ENCODE results near the gene RPS18. TPM values are rescaled to one million over a fixed set of nuclear protein-coding genes. Genes with fewer than 3 reads are reported as not detected.
A peak's percentile ranks its signal among the peaks of the same experiment; 100 is the strongest.

Gene RPS18
- total RNA-seq, 2 donors from 2014 or later, result 1,163 to 1,178 TPM

DNA sequence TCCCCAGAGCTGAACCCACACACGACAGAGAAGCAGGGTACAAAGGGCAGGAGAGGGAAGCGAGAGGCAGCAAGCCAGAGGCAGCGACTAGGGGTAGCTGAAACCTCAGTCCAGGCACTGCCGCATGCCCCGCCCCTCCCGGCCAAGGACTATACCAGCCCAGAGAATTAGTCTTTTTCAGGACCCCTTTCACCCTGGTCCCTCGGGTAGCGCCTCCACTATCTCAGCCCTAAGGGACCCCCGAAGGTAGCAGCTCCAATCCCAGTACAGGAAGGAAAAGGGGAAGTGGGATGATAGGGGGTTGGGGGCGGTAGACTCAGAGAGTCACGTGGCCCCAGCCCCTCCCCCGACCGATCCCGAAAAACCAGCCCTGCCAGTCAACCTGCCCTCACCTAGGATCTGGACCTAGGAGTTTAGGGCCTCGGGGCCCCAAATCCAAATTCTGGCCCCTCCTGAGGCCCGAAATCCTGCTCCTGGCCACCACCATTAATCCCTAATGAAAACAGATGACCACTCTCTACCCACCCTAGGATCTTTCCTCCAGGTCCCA, 25.6 kb downstream of the RPS18 start:
- Histone ChIP-seq H3K36me3 (peaks cover 15% of the 10 kb centered on the region), H3K27ac (peak overlapping the region; percentile 74 to 92), H3K4me3 (peak overlapping the region; percentile 79), H3K27me3 (replicated peaks; ENCODE audit: insufficient read depth) (no peaks in the 10 kb centered on the region), H3K4me1 (ENCODE audit: control insufficient read depth in 1 of 2, low read depth in 2 of 2) (peaks cover 15 to 20% of the 10 kb centered on the region in 2 donors), H3K9me3 (no peaks in the 10 kb centered on the region)
- ATAC-seq (ENCODE audit: insufficient number of reproducible peaks, low FRiP score, low read depth), result no peak
- no peak for DNase-seq (ENCODE audit: low spot score)
- TF ChIP-seq, protein P1, sequence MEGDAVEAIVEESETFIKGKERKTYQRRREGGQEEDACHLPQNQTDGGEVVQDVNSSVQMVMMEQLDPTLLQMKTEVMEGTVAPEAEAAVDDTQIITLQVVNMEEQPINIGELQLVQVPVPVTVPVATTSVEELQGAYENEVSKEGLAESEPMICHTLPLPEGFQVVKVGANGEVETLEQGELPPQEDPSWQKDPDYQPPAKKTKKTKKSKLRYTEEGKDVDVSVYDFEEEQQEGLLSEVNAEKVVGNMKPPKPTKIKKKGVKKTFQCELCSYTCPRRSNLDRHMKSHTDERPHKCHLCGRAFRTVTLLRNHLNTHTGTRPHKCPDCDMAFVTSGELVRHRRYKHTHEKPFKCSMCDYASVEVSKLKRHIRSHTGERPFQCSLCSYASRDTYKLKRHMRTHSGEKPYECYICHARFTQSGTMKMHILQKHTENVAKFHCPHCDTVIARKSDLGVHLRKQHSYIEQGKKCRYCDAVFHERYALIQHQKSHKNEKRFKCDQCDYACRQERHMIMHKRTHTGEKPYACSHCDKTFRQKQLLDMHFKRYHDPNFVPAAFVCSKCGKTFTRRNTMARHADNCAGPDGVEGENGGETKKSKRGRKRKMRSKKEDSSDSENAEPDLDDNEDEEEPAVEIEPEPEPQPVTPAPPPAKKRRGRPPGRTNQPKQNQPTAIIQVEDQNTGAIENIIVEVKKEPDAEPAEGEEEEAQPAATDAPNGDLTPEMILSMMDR (IDR thresholded peaks at IDR 0.05), result no peak

DNA sequence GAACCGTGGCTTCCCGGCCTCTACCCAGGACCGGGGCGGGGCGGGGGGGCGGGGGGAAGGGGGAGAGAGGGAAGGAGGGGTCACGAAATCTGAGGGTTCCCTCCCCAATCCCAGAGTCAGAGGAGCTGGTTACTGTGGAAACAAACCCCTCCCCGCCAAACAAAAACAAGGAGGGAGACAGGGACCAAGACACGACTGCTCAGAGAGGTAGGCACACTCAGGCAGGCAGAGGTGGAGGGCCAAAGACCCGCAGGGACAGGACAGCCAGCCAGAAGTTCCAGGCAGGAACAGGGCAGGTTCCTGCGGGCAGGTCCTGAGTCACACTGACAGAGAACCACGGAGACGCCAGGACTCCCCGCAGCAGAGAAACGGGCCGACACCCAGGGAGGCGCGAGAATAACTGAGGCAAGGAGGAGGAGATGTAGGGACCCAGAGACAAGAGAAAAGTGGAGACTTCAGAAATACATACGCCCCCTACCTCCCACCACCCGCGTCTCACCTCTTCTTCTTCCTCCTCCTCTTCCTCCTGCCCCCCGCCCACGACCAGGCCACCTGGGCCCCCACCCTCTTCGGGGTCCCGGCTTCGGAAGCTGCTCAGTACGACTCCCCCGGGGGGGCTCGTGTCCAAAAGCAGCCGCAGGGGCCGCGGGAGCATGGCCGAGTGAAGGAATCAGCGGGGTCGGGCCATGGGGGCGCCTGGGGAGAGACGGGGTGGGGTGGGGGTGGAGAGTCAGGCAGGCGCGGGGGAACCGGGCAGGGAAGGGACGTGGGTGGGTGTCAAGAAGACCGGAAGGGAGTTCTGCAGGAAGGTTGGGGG, 26.3 kb downstream of the RPS18 start:
- peak; percentile 9 for ATAC-seq (ENCODE audit: insufficient number of reproducible peaks, low FRiP score, low read depth)
- Histone ChIP-seq H3K4me1 (ENCODE audit: control insufficient read depth in 1 of 2, low read depth in 2 of 2) (peaks cover 15 to 20% of the 10 kb centered on the region in 2 donors), H3K9me3 (no peaks in the 10 kb centered on the region), H3K4me3 (peak overlapping the region; percentile 79), H3K36me3 (peaks cover 16% of the 10 kb centered on the region), H3K27ac (peak overlapping the region; percentile 92 to 93), H3K27me3 (replicated peaks; ENCODE audit: insufficient read depth) (no peaks in the 10 kb centered on the region)
- DNase-seq (ENCODE audit: low spot score), result no peak
- TF ChIP-seq, protein P1 (IDR thresholded peaks at IDR 0.05), result no peak

DNA sequence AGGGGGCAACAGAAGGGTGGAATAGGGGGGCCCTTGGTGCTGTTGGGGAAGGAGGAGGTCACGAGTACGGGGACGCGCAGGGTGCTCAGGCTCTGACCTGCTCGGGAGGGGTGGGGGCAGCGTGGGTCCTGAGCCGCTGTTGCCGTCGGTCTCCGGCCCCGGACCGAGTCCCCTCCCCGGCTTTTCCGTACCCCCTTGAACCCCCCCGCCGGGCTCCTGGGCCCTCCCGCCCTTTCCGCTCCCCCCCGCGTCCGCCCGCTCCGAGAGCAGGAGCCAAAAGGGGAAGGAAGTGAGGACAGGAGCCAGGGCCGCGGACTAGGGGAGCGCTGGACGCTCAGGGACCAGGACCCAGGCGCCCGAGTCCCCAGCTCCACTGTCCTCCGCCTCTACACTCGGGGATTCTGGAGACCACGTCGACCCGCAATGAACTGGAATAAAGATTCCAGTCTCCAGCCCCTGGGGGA, 26.9 kb downstream of the RPS18 start, which contains the start of gene RGL2:
TSS of gene RGL2 (minus strand) at position 170 of the 464 bp plus-strand sequence. CDS start 332 bp downstream, outside the sequence.
- peak; percentile 55 for DNase-seq (ENCODE audit: low spot score)
- H3K36me3 ChIP-seq, result peaks cover 20% of the 10 kb centered on the region
- no peaks in the 10 kb centered on the region for H3K27me3 ChIP-seq (replicated peaks; ENCODE audit: insufficient read depth)
- H3K27ac ChIP-seq, result peak within 1 kb of the TSS; percentile 92 to 93
- ATAC-seq (ENCODE audit: insufficient number of reproducible peaks, low FRiP score, low read depth), result peak; percentile 41
- H3K9me3 ChIP-seq, result no peaks in the 10 kb centered on the region
- TF ChIP-seq, protein P1 (IDR thresholded peaks at IDR 0.05), result no peak
- peak within 1 kb of the TSS; percentile 79 for H3K4me3 ChIP-seq
- peaks cover 15 to 20% of the 10 kb centered on the region in 2 donors for H3K4me1 ChIP-seq (ENCODE audit: control insufficient read depth in 1 of 2, low read depth in 2 of 2)

DNA sequence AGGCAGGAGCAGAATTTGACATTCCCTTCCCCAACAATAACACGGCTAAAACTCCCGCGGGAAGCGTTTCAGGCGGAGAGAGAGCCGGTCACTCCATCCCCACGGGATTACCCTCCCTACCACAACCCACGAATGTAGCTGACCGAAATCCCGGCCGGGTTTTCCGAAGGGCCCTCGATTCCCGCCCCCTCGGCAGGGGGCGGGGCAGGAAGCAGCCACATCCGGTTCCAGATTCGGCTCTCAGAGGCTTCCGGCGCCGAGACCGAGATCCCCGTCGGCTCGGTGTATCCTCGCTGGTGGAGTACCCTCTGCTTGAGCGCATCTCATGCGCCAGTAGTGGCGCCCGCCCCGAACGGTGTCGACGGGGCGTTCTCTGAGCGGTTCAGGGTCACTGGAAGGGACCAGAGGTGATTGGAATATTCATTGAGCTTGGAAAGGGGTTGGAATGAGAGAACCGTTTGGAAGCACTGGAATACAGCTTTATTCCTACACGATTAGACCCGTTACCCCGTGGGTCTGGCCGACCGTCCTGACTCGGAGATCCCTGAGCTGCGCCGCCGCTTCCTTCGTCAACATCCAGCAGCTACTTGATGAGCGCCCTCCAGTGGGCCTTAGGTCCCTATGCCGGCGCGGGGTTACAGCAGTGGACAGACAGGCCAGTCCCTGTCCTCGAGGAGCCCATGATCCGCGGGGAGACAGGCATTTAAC, 27.5 kb downstream of the RPS18 start:
- Histone ChIP-seq H3K9me3 (no peaks in the 10 kb centered on the region), H3K4me1 (ENCODE audit: control insufficient read depth in 1 of 2, low read depth in 2 of 2) (peaks cover 15 to 20% of the 10 kb centered on the region in 2 donors), H3K4me3 (peak overlapping the region; percentile 79), H3K27ac (peak overlapping the region; percentile 92 to 93), H3K36me3 (peaks cover 25% of the 10 kb centered on the region), H3K27me3 (replicated peaks; ENCODE audit: insufficient read depth) (no peaks in the 10 kb centered on the region)
- ATAC-seq (ENCODE audit: insufficient number of reproducible peaks, low FRiP score, low read depth) (peak; percentile 67), DNase-seq (ENCODE audit: low spot score) (peak; percentile 72)
- TF ChIP-seq, protein P1 (IDR thresholded peaks at IDR 0.05), result peak; percentile 61

DNA sequence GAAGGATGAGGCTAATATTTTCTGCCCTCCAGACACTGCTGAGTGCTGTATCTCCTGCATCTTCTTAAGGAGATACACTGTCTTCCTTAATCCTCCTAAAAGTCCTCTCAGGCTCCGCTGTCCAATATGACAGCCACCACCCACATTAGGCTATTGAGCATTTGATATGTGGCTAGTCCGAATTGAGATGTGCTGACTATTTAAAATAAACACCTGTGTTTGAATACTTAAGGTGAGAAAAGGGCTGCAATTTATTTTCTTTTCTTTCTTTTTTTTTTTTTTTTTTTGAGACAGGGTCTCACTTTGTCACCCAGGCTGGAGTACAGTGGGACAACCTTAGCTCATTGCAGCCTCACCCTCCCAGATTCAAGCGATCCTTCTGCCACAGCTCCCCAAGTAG, 30.0 kb downstream of the RPS18 start:
- Histone ChIP-seq H3K4me3 (no peak overlapping the region), H3K27ac (no peak overlapping the region), H3K36me3 (peaks cover 19% of the 10 kb centered on the region), H3K27me3 (replicated peaks; ENCODE audit: insufficient read depth) (no peaks in the 10 kb centered on the region), H3K9me3 (no peaks in the 10 kb centered on the region), H3K4me1 (ENCODE audit: control insufficient read depth in 1 of 2, low read depth in 2 of 2) (peaks cover 15 to 20% of the 10 kb centered on the region in 2 donors)
- TF ChIP-seq, protein P1 (IDR thresholded peaks at IDR 0.05), result no peak
- no peak for ATAC-seq (ENCODE audit: insufficient number of reproducible peaks, low FRiP score, low read depth)
- DNase-seq (ENCODE audit: low spot score), result no peak
